BJ (cell line): ENCODE data around the gene SOX13. TPM values are rescaled to one million over a fixed set of nuclear protein-coding genes. Genes with fewer than 3 reads are reported as not detected.
"Not testable (repeated sequence)": the region's sequence is repeated elsewhere in the genome, so short reads cannot be mapped to it uniquely, and the experiment has no call there.

Experiments
- CTCF ChIA-PET: fragments of 350-600 bp; formaldehyde crosslinking; extraction: SDS; loops from one replicate; lab custom pipeline; 2021; ENCODE audit warnings: antibody characterized with exemption, inconsistent platforms; lab: Yijun Ruan, JAX
- POLR2A ChIA-PET: fragments of 300-600 bp; sonication (Branson Sonifier 250); formaldehyde crosslinking; extraction: SDS; loops from one replicate; lab custom pipeline; 2021; ENCODE audit warnings: antibody characterized with exemption; lab: Charles Lee
- DNase-seq: peaks from one replicate; pipeline ENCODE4 v3.0.0-alpha.2; 2011; ENCODE audit warnings: low read depth
- H3K27me3 ChIP-seq: 2 replicates; pipeline ENCODE4 v1.6.0; 2011; ENCODE audit warnings: low read length; ENCODE audit not compliant: control insufficient read depth, insufficient read depth
- H3K36me3 ChIP-seq: 2 replicates; pipeline ENCODE4 v1.5.1; 2011; ENCODE audit warnings: low read length; ENCODE audit not compliant: control insufficient read depth, insufficient read depth
- H3K4me3 ChIP-seq: 2 replicates; pipeline ENCODE4 v1.5.1; 2011; ENCODE audit warnings: low read depth, mild to moderate bottlenecking, control low read depth, low read length
- CTCF ChIP-seq: IDR thresholded peaks from 2 replicates; pipeline ENCODE4 v1.5.1; 2011; ENCODE audit warnings: low read depth, mild to moderate bottlenecking, control low read depth, inconsistent platforms, low read length, moderate library complexity; ENCODE audit not compliant: insufficient read depth
- polyA plus RNA-seq: library from polyadenylated mRNA; depleted of rRNA; stranded (reverse); fragments of >200 nt; gene quantifications from 2 replicates; pipeline ENCODE4 v1.2.3, GENCODE V29; 2011

The SOX13 gene
- polyA plus RNA-seq, 1 experiment: 9.5 TPM

GRCh38 chr1:204085876-204086275 lies 13.0 kb downstream of the SOX13 start:
- Histone ChIP-seq H3K4me3 (no peak overlapping the region), H3K36me3 (no peaks in the 10 kb centered on the region), H3K27me3 (no peaks in the 10 kb centered on the region)
- no peak for TF ChIP-seq CTCF
- CTCF ChIA-PET: interaction anchor here (0.5 to 1.7 kb wide), 3 partner anchors 8 to 163 kb away, joined by 3 to 10 read pairs (median 3); no protein-coding TSS in a partner anchor
- DNase-seq: no peak
- POLR2A ChIA-PET: no interaction called here

DNA sequence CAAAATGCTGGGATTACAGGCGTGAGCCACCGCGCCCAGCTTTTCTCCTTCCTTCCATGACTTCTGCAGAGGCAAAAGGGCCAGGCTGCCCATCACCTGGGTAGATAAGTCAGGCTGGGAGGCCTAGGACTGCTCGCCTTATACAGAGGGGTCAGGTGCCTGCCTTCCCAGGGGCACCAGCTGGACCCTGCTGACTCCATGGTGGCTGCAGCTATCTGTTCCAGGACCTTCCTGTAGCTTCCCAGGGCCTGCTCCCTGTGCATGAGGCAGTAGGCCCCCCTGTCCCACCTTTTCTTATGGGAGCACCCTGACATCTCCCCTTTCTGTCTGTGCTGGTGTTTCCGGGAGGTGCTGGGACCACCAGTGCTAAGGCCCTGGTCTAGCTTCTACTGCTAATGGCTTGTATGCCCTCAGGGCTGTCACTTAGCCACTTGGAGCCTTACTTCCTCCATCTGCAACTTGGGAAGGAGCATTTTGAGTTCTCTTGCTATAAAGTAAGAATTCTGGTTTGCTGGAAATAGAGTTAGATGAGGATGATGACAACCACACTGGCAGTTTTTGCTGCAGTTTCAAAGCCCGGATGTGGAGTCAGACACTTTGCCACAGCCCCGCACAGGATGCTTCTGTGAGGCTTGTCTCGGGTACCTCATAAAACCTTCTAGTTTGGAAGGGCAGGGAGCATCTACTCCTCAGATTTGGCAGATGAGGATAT lies 14.4 kb downstream of the SOX13 start:
- Histone ChIP-seq H3K36me3 (no peaks in the 10 kb centered on the region), H3K4me3 (no peak overlapping the region), H3K27me3 (no peaks in the 10 kb centered on the region)
- CTCF ChIA-PET: interaction anchor here (1.7 kb wide), 1 partner anchor 42 kb away, joined by 10 read pairs; no protein-coding TSS in a partner anchor
- no peak for DNase-seq
- TF ChIP-seq CTCF: no peak
- POLR2A ChIA-PET: no interaction called here

DNA sequence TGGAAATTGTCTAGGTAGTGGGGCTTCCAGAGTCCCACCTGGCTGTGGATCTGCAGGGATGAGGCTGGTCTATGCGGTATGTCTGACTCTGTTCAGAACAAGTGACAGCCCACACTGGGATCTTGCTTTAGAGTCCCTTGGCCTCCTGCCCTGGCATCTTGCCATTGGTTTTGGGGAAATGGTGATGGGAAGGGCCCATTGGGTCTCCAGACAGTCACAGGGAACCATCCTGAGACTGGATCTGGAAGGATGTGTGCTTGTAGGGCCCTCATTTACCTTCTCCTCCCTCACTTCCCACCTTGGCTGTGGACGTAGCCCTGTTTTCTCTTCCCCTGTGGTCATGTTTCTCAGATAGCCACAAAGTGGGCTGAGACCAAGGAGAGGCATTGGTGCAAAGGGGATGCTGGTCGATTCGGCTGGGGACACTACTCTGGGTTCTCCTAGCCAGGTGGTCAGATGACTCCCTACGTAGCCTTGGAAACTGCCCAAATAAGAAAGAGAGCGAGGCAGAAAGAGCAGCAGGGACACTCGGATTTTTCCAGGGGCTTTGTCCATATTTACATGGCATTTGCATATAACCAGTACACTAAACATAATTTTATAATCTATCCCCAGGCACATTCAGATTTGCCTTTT lies 15.1 kb downstream of the SOX13 start:
- DNase-seq: no peak
- ChIA-PET CTCF (no interaction called here), POLR2A (no interaction called here)
- no peak overlapping the region for H3K4me3 ChIP-seq
- TF ChIP-seq CTCF: no peak
- H3K36me3 ChIP-seq: no peaks in the 10 kb centered on the region
- no peaks in the 10 kb centered on the region for H3K27me3 ChIP-seq

DNA sequence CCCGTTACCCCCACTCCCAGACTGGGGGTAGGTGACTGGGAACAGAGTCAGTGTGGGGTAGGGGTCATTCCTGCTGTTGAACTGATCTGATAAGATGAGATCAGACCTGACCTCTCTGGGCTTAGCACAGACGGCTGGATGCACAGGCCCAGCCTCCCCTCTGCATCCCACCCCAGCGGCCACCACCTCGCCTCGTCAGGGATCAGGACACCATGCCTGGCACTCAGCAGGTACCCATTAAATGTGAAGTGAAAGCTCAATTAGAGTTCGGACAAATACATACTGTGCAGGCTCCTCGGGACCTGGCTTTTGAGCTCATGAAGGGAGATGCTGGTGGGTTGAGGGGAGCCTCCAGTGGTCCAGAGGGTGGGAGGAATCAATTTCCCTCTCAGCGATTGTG lies 15.7 kb downstream of the SOX13 start:
- no peak for TF ChIP-seq CTCF
- CTCF ChIA-PET: interaction anchor here (0.7 to 2.1 kb wide), 3 partner anchors 8 to 217 kb away, joined by 3 to 6 read pairs (median 5); no protein-coding TSS in a partner anchor
- H3K36me3 ChIP-seq: no peaks in the 10 kb centered on the region
- POLR2A ChIA-PET: no interaction called here
- DNase-seq: no peak
- H3K27me3 ChIP-seq: no peaks in the 10 kb centered on the region
- no peak overlapping the region for H3K4me3 ChIP-seq

GRCh38 chr1:204089044-204089751 lies 16.3 kb downstream of the SOX13 start:
- POLR2A ChIA-PET: no interaction called here
- peak; percentile 33 for TF ChIP-seq CTCF
- CTCF ChIA-PET: interaction anchor here (0.7 to 2.1 kb wide), 5 partner anchors 9 to 218 kb away, joined by 3 to 6 read pairs (median 3); no protein-coding TSS in a partner anchor
- no peaks in the 10 kb centered on the region for H3K27me3 ChIP-seq
- no peak for DNase-seq
- no peaks in the 10 kb centered on the region for H3K36me3 ChIP-seq
- no peak overlapping the region for H3K4me3 ChIP-seq

DNA sequence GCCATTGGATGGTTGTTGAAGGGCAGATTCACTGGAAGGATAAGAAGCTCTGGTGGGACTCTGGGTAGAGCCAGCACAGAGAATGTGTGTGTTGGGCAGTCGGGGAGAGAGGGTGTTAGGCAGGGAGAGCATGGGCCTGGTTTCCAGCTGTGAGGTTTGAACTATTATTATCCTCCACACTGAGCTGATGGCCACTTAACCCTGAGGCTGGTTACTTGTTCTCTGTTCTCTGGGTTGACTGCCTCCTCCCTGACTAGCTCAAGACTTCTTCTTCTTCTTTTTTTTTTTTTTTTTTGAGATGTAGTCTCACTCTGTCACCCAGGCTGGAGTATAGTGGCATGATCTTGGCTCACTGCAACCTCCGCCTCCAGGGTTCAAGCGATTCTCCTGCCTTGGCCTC lies 17.2 kb downstream of the SOX13 start:
- POLR2A ChIA-PET, H3K36me3 ChIP-seq, H3K27me3 ChIP-seq, DNase-seq, H3K4me3 ChIP-seq: not testable (repeated sequence)
- CTCF ChIA-PET: interaction anchor here (0.6 to 2.1 kb wide), 5 partner anchors 12 to 219 kb away, joined by 3 to 6 read pairs (median 4); no protein-coding TSS in a partner anchor
